SK-N-MC (cell line): ENCODE measurements around the gene RAVER1.
"Not testable (repeated sequence)": the region's sequence is repeated elsewhere in the genome, so short reads cannot be mapped to it uniquely, and the experiment has no call there.

Source experiments
- DNase-seq: peaks from one replicate; pipeline ENCODE4 v3.0.0-alpha.2; 2011; ENCODE audit warnings: low read depth, low spot score
- H3K27ac ChIP-seq: fragments of 200-600 bp; sonication (generic); 2 replicates; pipeline ENCODE4 v1.5.1; 2016; ENCODE audit warnings: mixed run types
- H3K36me3 ChIP-seq: fragments of 200-600 bp; sonication (generic); 2 replicates; pipeline ENCODE4 v1.6.1; 2017; ENCODE audit warnings: antibody characterized with exemption, low read length, mixed read lengths; ENCODE audit not compliant: insufficient read depth
- H3K4me3 ChIP-seq: fragments of 200-600 bp; sonication (generic); 2 replicates; pipeline ENCODE4 v1.5.1; 2016
- H3K9ac ChIP-seq: fragments of 200-600 bp; sonication (generic); 2 replicates; pipeline ENCODE4 v1.8.0; 2017; ENCODE audit warnings: mixed run types, mixed read lengths; ENCODE audit not compliant: insufficient read length
- H3K9me3 ChIP-seq: fragments of 200-600 bp; sonication (generic); 2 replicates; pipeline ENCODE4 v1.6.1; 2017; ENCODE audit warnings: low read depth, mild to moderate bottlenecking, antibody characterized with exemption, low read length, moderate library complexity, mixed read lengths
- EZH2 ChIP-seq: fragments of 200-600 bp; sonication (generic); IDR thresholded peaks from one replicate; pipeline ENCODE4 v1.6.1; 2017; ENCODE audit warnings: antibody characterized with exemption
- FOXP2 ChIP-seq: optimal IDR thresholded peaks from 2 replicates; pipeline ENCODE3; 2011; ENCODE audit warnings: mild to moderate bottlenecking, moderate library complexity; ENCODE audit not compliant: insufficient read depth; ENCODE audit errors: extremely low read length, control extremely low read depth
- POLR2AphosphoS5 ChIP-seq: IDR thresholded peaks from 2 replicates; pipeline ENCODE4 v1.6.1; 2012; ENCODE audit warnings: mild to moderate bottlenecking, low read depth, low read length, borderline replicate concordance

The RAVER1 gene

GRCh38 chr19:10332965-10333757, at the start of gene RAVER1:
TSS of gene RAVER1 (minus strand) at chr19:10333529. CDS start at chr19:10333507, 22 bp downstream.
- peaks cover 25% of the 10 kb centered on the region; the same call in 1 of the 2 replicates for H3K36me3 ChIP-seq
- DNase-seq = peak; percentile 72
- peak within 1 kb of the TSS; percentile 93 for H3K27ac ChIP-seq

GRCh38 chr19:10383223-10383499, 49.8 kb upstream of the RAVER1 start:
- H3K4me3 ChIP-seq, H3K9me3 ChIP-seq, H3K27ac ChIP-seq, H3K9ac ChIP-seq, H3K36me3 ChIP-seq, DNase-seq: not testable (repeated sequence)

More at GRCh38 chr19:10332965-10333757, at the start of gene RAVER1:
- Histone ChIP-seq H3K4me3 (peak within 1 kb of the TSS; percentile 88), H3K9ac (peak within 1 kb of the TSS; percentile 95), H3K9me3 (no peaks in the 10 kb centered on the region)
- TF ChIP-seq EZH2 = no peak
- peak; percentile 97 for TF ChIP-seq POLR2AphosphoS5
- no peak for TF ChIP-seq FOXP2

GRCh38 chr19:10380313-10381102, 47.2 kb upstream of the RAVER1 start, which contains the start of gene TYK2:
TSS of gene TYK2 (minus strand) at chr19:10380572. CDS start at chr19:10378406, 2,166 bp downstream.
- peak within 1 kb of the TSS; percentile 37 for H3K27ac ChIP-seq
- peak; percentile 89 for DNase-seq
- TF ChIP-seq EZH2 (no peak), POLR2AphosphoS5 (peak; percentile 91)

GRCh38 chr19:10379880-10380312, 46.6 kb upstream of the RAVER1 start:
- TF ChIP-seq POLR2AphosphoS5 (no peak), EZH2 (no peak), FOXP2 (no peak)
- peak overlapping the region; percentile 87 for H3K9ac ChIP-seq
- no peaks in the 10 kb centered on the region for H3K9me3 ChIP-seq
- no peak for DNase-seq
- H3K36me3 ChIP-seq = peaks cover 3% of the 10 kb centered on the region; the same call in 1 of the 2 replicates
- H3K27ac ChIP-seq = peak overlapping the region; percentile 16; the same call in 1 of the 2 replicates
- peak overlapping the region; percentile 95 for H3K4me3 ChIP-seq

More at GRCh38 chr19:10380313-10381102, 47.2 kb upstream of the RAVER1 start, which contains the start of gene TYK2:
- H3K4me3 ChIP-seq = peak within 1 kb of the TSS; percentile 95
- peaks cover 3% of the 10 kb centered on the region; the same call in 1 of the 2 replicates for H3K36me3 ChIP-seq
- peak within 1 kb of the TSS; percentile 87 for H3K9ac ChIP-seq
- no peaks in the 10 kb centered on the region for H3K9me3 ChIP-seq

GRCh38 chr19:10378124-10378523, 44.8 kb upstream of the RAVER1 start:
- H3K4me3 ChIP-seq = no peak overlapping the region
- no peaks in the 10 kb centered on the region for H3K9me3 ChIP-seq
- no peak for TF ChIP-seq EZH2
- TF ChIP-seq FOXP2 = no peak
- no peak for TF ChIP-seq POLR2AphosphoS5
- peaks cover 3% of the 10 kb centered on the region; the same call in 1 of the 2 replicates for H3K36me3 ChIP-seq
- no peak overlapping the region for H3K27ac ChIP-seq
- DNase-seq = no peak
- no peak overlapping the region for H3K9ac ChIP-seq

GRCh38 chr19:10377140-10377640, 43.9 kb upstream of the RAVER1 start:
- not testable (repeated sequence) for DNase-seq, H3K36me3 ChIP-seq, H3K4me3 ChIP-seq, H3K27ac ChIP-seq, H3K9ac ChIP-seq, H3K9me3 ChIP-seq

GRCh38 chr19:10374931-10375330, 41.6 kb upstream of the RAVER1 start:
- no peaks in the 10 kb centered on the region for H3K9me3 ChIP-seq
- DNase-seq = no peak

GRCh38 chr19:10372690-10373089, 39.4 kb upstream of the RAVER1 start:
- DNase-seq = no peak
- no peaks in the 10 kb centered on the region for H3K9me3 ChIP-seq
- no peak overlapping the region for H3K27ac ChIP-seq
- TF ChIP-seq FOXP2 = no peak
- TF ChIP-seq EZH2 = no peak
- no peak for TF ChIP-seq POLR2AphosphoS5
- peaks cover 13% of the 10 kb centered on the region; the same call in 1 of the 2 replicates for H3K36me3 ChIP-seq
- H3K9ac ChIP-seq = no peak overlapping the region
- H3K4me3 ChIP-seq = no peak overlapping the region

More at GRCh38 chr19:10374931-10375330, 41.6 kb upstream of the RAVER1 start:
- no peak overlapping the region for H3K27ac ChIP-seq
- TF ChIP-seq POLR2AphosphoS5 (no peak), EZH2 (no peak), FOXP2 (no peak)
- H3K9ac ChIP-seq = no peak overlapping the region
- no peak overlapping the region for H3K4me3 ChIP-seq
- peaks cover 3% of the 10 kb centered on the region; the same call in 1 of the 2 replicates for H3K36me3 ChIP-seq
